Natural killer cell (primary cell): ENCODE results near the gene EPAS1. TPM values are rescaled to one million over a fixed set of nuclear protein-coding genes. Genes with fewer than 3 reads are reported as not detected.

Experiments used
- ATAC-seq, 3 donors: fragments of 150-1000 bp in 2 of 3; fragments of 200-7000 bp in 1 of 3; cut with Tn5 transposase; 1 replicate in 1 of 3; 2 replicates in 2 of 3; pipeline ENCODE4 v1.10.0; 2021; ENCODE audit warnings: mild to moderate bottlenecking in 2 of 3, moderate library complexity in 2 of 3
- DNase-seq, 2 donors: peaks; one replicate each; pipeline versions ENCODE4 v3.0.0 to v3.0.0-alpha.2; 2013 to 2021; ENCODE audit warnings: mixed read lengths in 1 of 2
- H3K27ac ChIP-seq: one replicate; pipeline ENCODE4 v1.5.1; 2013; ENCODE audit warnings: mild to moderate bottlenecking, low read length
- H3K27me3 ChIP-seq: one replicate; pipeline ENCODE4 v1.6.1; 2013; ENCODE audit warnings: low read length; ENCODE audit not compliant: control insufficient read depth, insufficient read depth
- H3K36me3 ChIP-seq: one replicate; pipeline ENCODE4 v1.6.1; 2013; ENCODE audit warnings: low read length; ENCODE audit not compliant: control insufficient read depth, insufficient read depth
- H3K4me1 ChIP-seq: one replicate; pipeline ENCODE4 v1.6.1; 2013; ENCODE audit warnings: low read length; ENCODE audit not compliant: control insufficient read depth, insufficient read depth
- H3K4me3 ChIP-seq: one replicate; pipeline ENCODE4 v1.5.1; 2013; ENCODE audit warnings: low read length
- H3K9me3 ChIP-seq: one replicate; pipeline ENCODE4 v1.6.1; 2013; ENCODE audit warnings: low read length; ENCODE audit not compliant: control insufficient read depth, insufficient read depth
- H3K27ac Mint-ChIP-seq, 2 donors: one replicate each; pipeline ENCODE4 v1.8.0; 2022; ENCODE audit warnings: mild to moderate bottlenecking in 2 of 2, mixed read lengths in 2 of 2, moderate library complexity in 1 of 2
- H3K27me3 Mint-ChIP-seq, 2 donors: one replicate each; pipeline ENCODE4 v1.8.0; 2022; ENCODE audit warnings: low read depth in 2 of 2, mixed read lengths in 2 of 2
- H3K36me3 Mint-ChIP-seq: one replicate; pipeline ENCODE4 v1.8.0; 2022; ENCODE audit warnings: mixed read lengths
- H3K4me1 Mint-ChIP-seq, 2 donors: one replicate each; pipeline ENCODE4 v1.8.0; 2022; ENCODE audit warnings: mixed read lengths in 2 of 2
- H3K4me3 Mint-ChIP-seq: one replicate; pipeline ENCODE4 v1.8.0; 2022; ENCODE audit warnings: mild to moderate bottlenecking, moderate library complexity, mixed read lengths
- H3K9me3 Mint-ChIP-seq, 2 donors: one replicate each; pipeline ENCODE4 v1.8.0; 2022; ENCODE audit warnings: mixed read lengths in 2 of 2
- CTCF ChIP-seq: fragments of 200-600 bp; IDR thresholded peaks from one replicate; pipeline ENCODE4 v1.8.0; 2022; ENCODE audit warnings: antibody characterized with exemption
- WGBS: methylation state at CpG from one replicate; pipeline ENCODE4 v1.1.7; 2013; ENCODE audit warnings: missing lambda C conversion rate; ENCODE audit not compliant: insufficient coverage; 5-methylcytosine and 5-hydroxymethylcytosine counted together
- intact Hi-C: fragments of 100-400 bp; cut with micrococcal nuclease; formaldehyde crosslinking; loops from one replicate; pipeline ENCODE4 v1.14.2; 2022
- total RNA-seq, 4 donors: library from RNA; stranded (reverse); fragments of 120-200 nt in 1 of 4; gene quantifications; one replicate each; pipeline versions ENCODE4 v1.2.3 to v1.2.4, GENCODE V29; 2013 to 2022

Gene EPAS1
- total RNA-seq, 3 donors from 2014 or later (not counting 1 experiment from before 2014, with no cell fraction given) = 2.1 to 61.4 (median 3.6) TPM

- H3K4me1 Mint-ChIP-seq = peaks cover 5 to 6% of the 10 kb centered on the region in 2 donors
- H3K27me3 Mint-ChIP-seq = peaks cover 20 to 21% of the 10 kb centered on the region in 2 donors
- H3K27ac Mint-ChIP-seq = no peak overlapping the region
- 98% methylated on average over 2 of the region's 2 CpGs for WGBS
- Histone ChIP-seq H3K27ac (no peak overlapping the region), H3K4me3 (no peak overlapping the region), H3K9me3 (no peaks in the 10 kb centered on the region), H3K36me3 (no peaks in the 10 kb centered on the region), H3K27me3 (peaks cover 9% of the 10 kb centered on the region), H3K4me1 (peaks cover 9% of the 10 kb centered on the region)
- H3K4me3 Mint-ChIP-seq = no peak overlapping the region
- DNase-seq (no peak), ATAC-seq (no peak)
- TF ChIP-seq CTCF = no peak
- no peaks in the 10 kb centered on the region for H3K36me3 Mint-ChIP-seq
- no peaks in the 10 kb centered on the region for H3K9me3 Mint-ChIP-seq
- intact Hi-C loops = no loop called here
Observed at GRCh38 chr2:46308081-46308480, 10.9 kb downstream of the EPAS1 start.

GRCh38 chr2:46308629-46309028, 11.4 kb downstream of the EPAS1 start:
- Mint-ChIP-seq H3K36me3 (no peaks in the 10 kb centered on the region), H3K27me3 (peaks cover 14 to 17% of the 10 kb centered on the region in 2 donors), H3K4me3 (no peak overlapping the region), H3K9me3 (no peaks in the 10 kb centered on the region), H3K4me1 (peaks cover 5 to 6% of the 10 kb centered on the region in 2 donors), H3K27ac (no peak overlapping the region)
- Histone ChIP-seq H3K27ac (no peak overlapping the region), H3K4me3 (no peak overlapping the region), H3K36me3 (no peaks in the 10 kb centered on the region), H3K9me3 (no peaks in the 10 kb centered on the region), H3K4me1 (peaks cover 9% of the 10 kb centered on the region), H3K27me3 (peaks cover 9% of the 10 kb centered on the region)
- intact Hi-C loops = no loop called here
- ATAC-seq (no peak), DNase-seq (no peak)
- TF ChIP-seq CTCF = no peak
- WGBS = 60% methylated on average over 3 of the region's 3 CpGs

GRCh38 chr2:46309052-46309953, 12.1 kb downstream of the EPAS1 start:
- Mint-ChIP-seq H3K27ac (no peak overlapping the region), H3K36me3 (no peaks in the 10 kb centered on the region), H3K27me3 (peaks cover 11 to 17% of the 10 kb centered on the region in 2 donors), H3K4me3 (no peak overlapping the region), H3K4me1 (peaks cover 5 to 6% of the 10 kb centered on the region in 2 donors), H3K9me3 (no peaks in the 10 kb centered on the region)
- DNase-seq (no peak), ATAC-seq (no peak)
- H3K27ac ChIP-seq = no peak overlapping the region
- H3K9me3 ChIP-seq = no peaks in the 10 kb centered on the region
- H3K4me3 ChIP-seq = no peak overlapping the region
- peaks cover 9% of the 10 kb centered on the region for H3K4me1 ChIP-seq
- intact Hi-C loops = no loop called here
- no peak for TF ChIP-seq CTCF
- no peaks in the 10 kb centered on the region for H3K36me3 ChIP-seq
- WGBS = 99% methylated on average over 3 of the region's 3 CpGs
- peaks cover 9% of the 10 kb centered on the region for H3K27me3 ChIP-seq
